Spleen (tissue), 11 donors: ENCODE data around the gene PPP1R14B. TPM values are rescaled to one million over a fixed set of nuclear protein-coding genes. Genes with fewer than 3 reads are reported as not detected.

Experiments
- DNase-seq: peaks from one replicate; pipeline ENCODE4 v3.0.0-alpha.2; 2020
- H3K27ac ChIP-seq, 8 donors: fragments of 200-600 bp; sonication (generic) in 7 of 8; 1 replicate in 4 of 8; 2 replicates in 4 of 8; pipeline versions ENCODE4 v1.5.0 to v1.8.0; 2016 to 2021; ENCODE audit warnings: inconsistent platforms in 4 of 8, mild to moderate bottlenecking in 4 of 8, moderate library complexity in 1 of 8
- H3K27me3 ChIP-seq, 7 donors: fragments of 200-600 bp; sonication (generic) in 6 of 7; replicated peaks in 1 of 7; 1 replicate in 4 of 7; 2 replicates in 3 of 7; pipeline versions ENCODE4 v1.5.0 to v1.8.0; 2016 to 2021; ENCODE audit warnings: inconsistent platforms in 3 of 7, mild to moderate bottlenecking in 1 of 7
- H3K36me3 ChIP-seq, 6 donors: fragments of 200-600 bp; sonication (generic) in 5 of 6; 1 replicate in 4 of 6; 2 replicates in 2 of 6; pipeline versions ENCODE4 v1.5.0 to v1.8.0; 2016 to 2021; ENCODE audit warnings: inconsistent platforms in 2 of 6
- H3K4me1 ChIP-seq, 6 donors: fragments of 200-600 bp; sonication (generic) in 5 of 6; 1 replicate in 3 of 6; 2 replicates in 3 of 6; pipeline versions ENCODE4 v1.5.0 to v1.8.0; 2016 to 2021; ENCODE audit warnings: inconsistent platforms in 3 of 6
- H3K4me3 ChIP-seq, 8 donors: fragments of 200-600 bp; sonication (generic) in 7 of 8; 1 replicate in 4 of 8; 2 replicates in 4 of 8; pipeline versions ENCODE4 v1.5.0 to v1.8.0; 2016 to 2021; ENCODE audit warnings: inconsistent platforms in 4 of 8, mild to moderate bottlenecking in 4 of 8, moderate library complexity in 2 of 8
- H3K9me3 ChIP-seq, 8 donors: fragments of 200-600 bp; sonication (generic) in 7 of 8; 1 replicate in 4 of 8; 2 replicates in 4 of 8; pipeline versions ENCODE4 v1.5.0 to v1.8.0; 2016 to 2021; ENCODE audit warnings: inconsistent platforms in 4 of 8
- POLR2A ChIP-seq, 3 donors: fragments of 450-650 bp; IDR thresholded peaks; one replicate each; pipeline ENCODE4 v1.5.1; 2017; ENCODE audit warnings: antibody characterized with exemption in 3 of 3, mild to moderate bottlenecking in 1 of 3
- POLR2AphosphoS5 ChIP-seq, 3 donors: sonication (generic); formaldehyde crosslinking; IDR thresholded peaks; one replicate each; pipeline ENCODE4 v1.5.1; 2017; ENCODE audit warnings: antibody characterized with exemption in 3 of 3
- WGBS, 5 donors: extraction: QIAGEN DNeasy Blood & Tissue Kit in 3 of 5; methylation state at CpG; one replicate each; pipeline versions ENCODE4 v1.1.5 to v1.1.7; 2013 to 2018; 5-methylcytosine and 5-hydroxymethylcytosine counted together
- intact Hi-C: fragments of 100-400 bp; cut with DNase I; formaldehyde crosslinking; loops from one replicate; pipeline ENCODE4 v1.15.0; 2023; ENCODE audit warnings: low total_unique reads
- polyA plus RNA-seq, 3 donors: library from polyadenylated mRNA; stranded (reverse); fragments of 200-250 nt; gene quantifications; one replicate each; pipeline ENCODE4 v1.2.1, GENCODE V29; 2013
- total RNA-seq, 7 donors: library from RNA; depleted of rRNA in 3 of 7; stranded (reverse); fragments of >200 nt in 3 of 7; fragmentation: NEBNext Ultra II Directional in 4 of 7; extraction: Animal tissue kit (Norgen Biotek cat#: 25700) in 4 of 7; gene quantifications; one replicate each; pipeline versions ENCODE4 v1.1.0 to v1.2.1, GENCODE V29; 2016 to 2021
- TF ChIP-seq, protein P1 (sequence below), 11 experiments: fragments of 200-600 bp in 7 of 11; fragments of 450-650 bp in 4 of 11; sonication (generic) in 4 of 11; IDR thresholded peaks in 8 of 11; conservative IDR thresholded peaks in 3 of 11; 1 replicate in 7 of 11; 2 replicates in 4 of 11; pipeline versions ENCODE4 v1.4.0 to v1.8.0; 2016 to 2021; ENCODE audit warnings: antibody characterized with exemption in 11 of 11, inconsistent platforms in 4 of 11, mild to moderate bottlenecking in 1 of 11
- donor health status: healthy with polysubstance abuse.
- donor health status: DM: no; HTN: no; CAD: no; lungs with moderate emphysema.
- donor health status: DM: no; HTN: no; CAD: no.
- donor health status: Bipolar disorder and iron deficiency.
- donor health status: healthy.
- donor health status: DM: no; HTN: no; CAD: no.
- donor health status: DM: yes; HTN: yes; CAD: no.

PPP1R14B gene
- total and polyA plus RNA-seq, 10 donors = 47.6 to 190 (median 83.6) TPM

- no peak for DNase-seq
- peak overlapping the region in 3 of 8 donors; percentile 7 to 33 (median 21) for H3K27ac ChIP-seq
- H3K9me3 ChIP-seq = no peaks in the 10 kb centered on the region
- 90 to 95% (median 91%) methylated on average over 29 to 30 of the region's 30 CpGs for WGBS, 5 donors
- peaks cover 12 to 95% (median 41%) of the 10 kb centered on the region in 6 donors for H3K4me1 ChIP-seq
- TF ChIP-seq, protein P1, sequence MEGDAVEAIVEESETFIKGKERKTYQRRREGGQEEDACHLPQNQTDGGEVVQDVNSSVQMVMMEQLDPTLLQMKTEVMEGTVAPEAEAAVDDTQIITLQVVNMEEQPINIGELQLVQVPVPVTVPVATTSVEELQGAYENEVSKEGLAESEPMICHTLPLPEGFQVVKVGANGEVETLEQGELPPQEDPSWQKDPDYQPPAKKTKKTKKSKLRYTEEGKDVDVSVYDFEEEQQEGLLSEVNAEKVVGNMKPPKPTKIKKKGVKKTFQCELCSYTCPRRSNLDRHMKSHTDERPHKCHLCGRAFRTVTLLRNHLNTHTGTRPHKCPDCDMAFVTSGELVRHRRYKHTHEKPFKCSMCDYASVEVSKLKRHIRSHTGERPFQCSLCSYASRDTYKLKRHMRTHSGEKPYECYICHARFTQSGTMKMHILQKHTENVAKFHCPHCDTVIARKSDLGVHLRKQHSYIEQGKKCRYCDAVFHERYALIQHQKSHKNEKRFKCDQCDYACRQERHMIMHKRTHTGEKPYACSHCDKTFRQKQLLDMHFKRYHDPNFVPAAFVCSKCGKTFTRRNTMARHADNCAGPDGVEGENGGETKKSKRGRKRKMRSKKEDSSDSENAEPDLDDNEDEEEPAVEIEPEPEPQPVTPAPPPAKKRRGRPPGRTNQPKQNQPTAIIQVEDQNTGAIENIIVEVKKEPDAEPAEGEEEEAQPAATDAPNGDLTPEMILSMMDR (IDR thresholded peaks at IDR 0.05 in 8 of 11, conservative IDR thresholded peaks at IDR 0.05 in 3 of 11) = no peak
- peak in 1 of 3 donors; percentile 56 for TF ChIP-seq POLR2AphosphoS5 (IDR thresholded peaks at IDR 0.05)
- peaks cover 0 to 84% (median 49%) of the 10 kb centered on the region in 6 donors for H3K36me3 ChIP-seq
- no peak overlapping the region for H3K4me3 ChIP-seq
- intact Hi-C loops = no loop called here
- no peaks in the 10 kb centered on the region for H3K27me3 ChIP-seq
Observed at GRCh38 chr11:64211181-64211872, 35.4 kb downstream of the PPP1R14B start.

DNA sequence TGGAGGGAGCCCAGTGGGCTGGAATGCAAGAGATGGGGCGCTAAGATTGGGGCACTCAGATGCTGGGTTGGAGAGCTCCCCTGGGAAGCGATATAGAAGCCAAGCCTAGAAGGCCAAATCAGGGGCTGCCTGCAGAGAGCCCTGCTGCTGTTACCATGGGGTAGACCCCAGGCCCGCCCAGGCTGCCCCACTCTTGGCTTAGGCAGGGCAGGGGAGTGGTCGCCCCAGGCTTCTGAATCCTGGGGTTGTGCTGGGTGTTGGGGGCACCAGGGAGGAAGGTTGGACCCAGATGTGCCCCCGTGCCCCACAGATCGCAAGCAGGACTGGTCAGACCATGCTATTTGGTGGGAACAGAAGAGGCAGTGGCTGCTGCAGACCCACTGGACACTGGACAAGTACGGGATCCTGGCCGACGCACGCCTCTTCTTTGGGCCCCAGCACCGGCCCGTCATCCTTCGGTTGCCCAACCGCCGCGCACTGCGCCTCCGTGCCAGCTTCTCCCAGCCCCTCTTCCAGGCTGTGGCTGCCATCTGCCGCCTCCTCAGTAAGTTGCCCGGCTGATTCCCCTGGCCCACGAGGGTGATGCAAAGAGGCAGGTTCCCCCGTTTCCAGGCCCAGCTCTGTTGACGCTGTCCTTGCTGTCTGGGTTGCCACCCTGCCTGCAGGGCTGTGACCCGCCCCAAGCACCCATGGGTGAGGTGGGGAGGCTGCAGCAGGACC, 36.3 kb downstream of the PPP1R14B start:
- Histone ChIP-seq H3K36me3 (peaks cover 0 to 75% (median 45%) of the 10 kb centered on the region in 6 donors), H3K4me3 (no peak overlapping the region), H3K9me3 (no peaks in the 10 kb centered on the region), H3K4me1 (peaks cover 20 to 97% (median 46%) of the 10 kb centered on the region in 6 donors), H3K27ac (peak overlapping the region in 3 of 8 donors; percentile 7 to 99 (median 21)), H3K27me3 (no peaks in the 10 kb centered on the region)
- no peak for DNase-seq
- intact Hi-C loops = no loop called here
- TF ChIP-seq POLR2AphosphoS5 (IDR thresholded peaks at IDR 0.05) (peak in 2 of 3 donors; percentile 5 to 48), POLR2A (IDR thresholded peaks at IDR 0.05) (no peak)
- whole genome bisulfite sequencing, 5 donors = 91 to 96% (median 92%) methylated on average over 23 to 24 of the region's 24 CpGs

DNA sequence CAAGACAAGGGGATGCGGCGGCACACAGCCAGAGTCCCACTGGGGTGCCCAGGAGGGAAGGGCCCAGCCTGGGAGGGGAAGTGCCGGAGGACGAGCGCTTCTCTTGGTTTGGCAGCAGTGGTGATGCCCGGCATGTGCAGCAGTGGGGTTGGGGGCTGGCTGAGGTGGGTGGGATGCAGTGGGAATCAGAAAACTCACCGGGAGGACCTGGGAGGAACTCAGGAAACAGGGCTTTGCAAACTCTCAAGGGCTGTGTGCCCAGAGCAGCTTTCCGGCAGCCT, 37.2 kb downstream of the PPP1R14B start:
- WGBS, 5 donors = 79 to 94% (median 83%) methylated on average over 8 of the region's 8 CpGs
- intact Hi-C loops = no loop called here
- Histone ChIP-seq H3K36me3 (peaks cover 0 to 66% (median 40%) of the 10 kb centered on the region in 6 donors), H3K27ac (peak overlapping the region in 6 of 8 donors; percentile 93 to 99 (median 96)), H3K4me3 (peak overlapping the region in 1 of 8 donors; percentile 89), H3K27me3 (no peaks in the 10 kb centered on the region), H3K9me3 (no peaks in the 10 kb centered on the region), H3K4me1 (peaks cover 29 to 97% (median 53%) of the 10 kb centered on the region in 6 donors)
- DNase-seq = no peak
- peak in 1 of 3 donors; percentile 40 for TF ChIP-seq POLR2AphosphoS5 (IDR thresholded peaks at IDR 0.05)
- TF ChIP-seq POLR2A (IDR thresholded peaks at IDR 0.05) = no peak

GRCh38 chr11:64208796-64209562, 37.8 kb downstream of the PPP1R14B start:
- TF ChIP-seq, protein P1 (IDR thresholded peaks at IDR 0.05 in 8 of 11, conservative IDR thresholded peaks at IDR 0.05 in 3 of 11) = no peak
- TF ChIP-seq POLR2AphosphoS5 (IDR thresholded peaks at IDR 0.05) (peak in 1 of 3 donors; percentile 30), POLR2A (IDR thresholded peaks at IDR 0.05) (no peak)
- H3K27ac ChIP-seq = peak overlapping the region; percentile 84 to 99 (median 96)
- H3K4me1 ChIP-seq = peaks cover 32 to 97% (median 59%) of the 10 kb centered on the region in 6 donors
- intact Hi-C loops = no loop called here
- no peaks in the 10 kb centered on the region for H3K9me3 ChIP-seq
- WGBS, 5 donors = 76 to 88% (median 77%) methylated on average over 18 of the region's 18 CpGs
- H3K36me3 ChIP-seq = peaks cover 0 to 66% (median 39%) of the 10 kb centered on the region in 6 donors
- H3K4me3 ChIP-seq = peak overlapping the region in 5 of 8 donors; percentile 78 to 89 (median 82)
- no peak for DNase-seq
- no peaks in the 10 kb centered on the region for H3K27me3 ChIP-seq
